NT2/D1 (cell line): ENCODE measurements around the gene EFCC1.

Experiments used
- YY1 ChIP-seq: IDR thresholded peaks from 2 replicates; pipeline ENCODE4 v1.6.1; 2011; ENCODE audit not compliant: insufficient read length, insufficient read depth
- ZNF274 ChIP-seq: IDR thresholded peaks from 2 replicates; pipeline ENCODE4 v1.6.1; 2011; ENCODE audit warnings: mild to moderate bottlenecking, low read depth, low read length

- TF ChIP-seq ZNF274 (no peak), YY1 (no peak)
Measured at GRCh38 chr3:129017484-129017899, 16.4 kb downstream of the EFCC1 start.
